Parathyroid adenoma (tissue), 2 donors: ENCODE results near the gene CDKL1.

Experiments
- H2AFZ ChIP-seq: fragments of 300-600 bp; sonication (generic); one replicate; pipeline ENCODE4 v1.7.0; 2017; ENCODE audit warnings: antibody characterized with exemption, mild to moderate bottlenecking
- H3K27ac ChIP-seq: fragments of 300-600 bp; sonication (generic); one replicate; pipeline ENCODE4 v1.7.0; 2017
- H3K27me3 ChIP-seq: fragments of 300-600 bp; sonication (generic); one replicate; pipeline ENCODE4 v1.7.0; 2017; ENCODE audit warnings: low read length; ENCODE audit not compliant: control insufficient read depth, insufficient read depth
- H3K36me3 ChIP-seq: fragments of 300-600 bp; sonication (generic); one replicate; pipeline ENCODE4 v1.7.0; 2017; ENCODE audit warnings: low read length; ENCODE audit not compliant: control insufficient read depth, insufficient read depth
- H3K4me1 ChIP-seq: fragments of 300-600 bp; sonication (generic); one replicate; pipeline ENCODE4 v1.7.0; 2017; ENCODE audit warnings: control low read depth
- H3K4me2 ChIP-seq: fragments of 300-600 bp; sonication (generic); one replicate; pipeline ENCODE4 v1.7.0; 2017; ENCODE audit warnings: low read length
- H3K4me3 ChIP-seq: fragments of 300-600 bp; sonication (generic); one replicate; pipeline ENCODE4 v1.7.0; 2017; ENCODE audit warnings: low read depth, low read length
- H3K79me2 ChIP-seq: fragments of 300-600 bp; sonication (generic); one replicate; pipeline ENCODE4 v1.7.0; 2017; ENCODE audit warnings: control low read depth
- H3K9ac ChIP-seq: fragments of 300-600 bp; sonication (generic); one replicate; pipeline ENCODE4 v1.7.0; 2017; ENCODE audit warnings: mild to moderate bottlenecking
- H3K9me3 ChIP-seq: fragments of 300-600 bp; sonication (generic); one replicate; pipeline ENCODE4 v1.7.0; 2017; ENCODE audit warnings: low read length; ENCODE audit not compliant: control insufficient read depth
- CTCF ChIP-seq: fragments of 300-600 bp; sonication (generic); IDR thresholded peaks from one replicate; pipeline ENCODE4 v1.7.0; 2017; ENCODE audit warnings: antibody characterized with exemption, mild to moderate bottlenecking
- donor health status: primary hyperparathyroidism.

Gene CDKL1

GRCh38 chr14:50288146-50288545 lies 108.5 kb downstream of the CDKL1 start:
- no peaks in the 10 kb centered on the region for H3K79me2 ChIP-seq
- no peaks in the 10 kb centered on the region for H3K27me3 ChIP-seq
- H3K9ac ChIP-seq, result no peak overlapping the region
- H3K36me3 ChIP-seq, result no peaks in the 10 kb centered on the region
- H3K4me3 ChIP-seq, result no peak overlapping the region
- H3K4me1 ChIP-seq, result no peaks in the 10 kb centered on the region
- H3K27ac ChIP-seq, result no peak overlapping the region
- H3K9me3 ChIP-seq, result no peaks in the 10 kb centered on the region
- no peak overlapping the region for H3K4me2 ChIP-seq
- H2AFZ ChIP-seq, result no peak overlapping the region
- TF ChIP-seq CTCF, result no peak

- no peaks in the 10 kb centered on the region for H3K27me3 ChIP-seq
- H3K27ac ChIP-seq, result no peak overlapping the region
- no peak overlapping the region for H3K9ac ChIP-seq
- H3K4me1 ChIP-seq, result no peaks in the 10 kb centered on the region
- TF ChIP-seq CTCF, result no peak
- H3K4me3 ChIP-seq, result no peak overlapping the region
- no peak overlapping the region for H2AFZ ChIP-seq
- H3K4me2 ChIP-seq, result no peak overlapping the region
- H3K36me3 ChIP-seq, result no peaks in the 10 kb centered on the region
- H3K9me3 ChIP-seq, result no peaks in the 10 kb centered on the region
- no peaks in the 10 kb centered on the region for H3K79me2 ChIP-seq
These were observed 110.8 kb downstream of the CDKL1 start for GRCh38 chr14:50285861-50286260.
